Stimulated activated CD8-positive, alpha-beta memory T cell treated with anti-CD3 and anti-CD28 coated beads, Interleukin-7, amount 100 ng/mL, for 4 hours (primary cell): ENCODE results near the gene DPP6.

Experiments
- DNase-seq, 2 donors: peaks; one replicate each; pipeline ENCODE4 v3.0.0-alpha.2; 2020; ENCODE audit warnings: low read depth in 2 of 2

DPP6 gene

GRCh38 chr7:154451480-154452457 is 399.6 kb downstream of the DPP6 start:
- no peak for DNase-seq

- DNase-seq = no peak
Measured at GRCh38 chr7:154463794-154464193, 411.6 kb downstream of the DPP6 start.

DNA sequence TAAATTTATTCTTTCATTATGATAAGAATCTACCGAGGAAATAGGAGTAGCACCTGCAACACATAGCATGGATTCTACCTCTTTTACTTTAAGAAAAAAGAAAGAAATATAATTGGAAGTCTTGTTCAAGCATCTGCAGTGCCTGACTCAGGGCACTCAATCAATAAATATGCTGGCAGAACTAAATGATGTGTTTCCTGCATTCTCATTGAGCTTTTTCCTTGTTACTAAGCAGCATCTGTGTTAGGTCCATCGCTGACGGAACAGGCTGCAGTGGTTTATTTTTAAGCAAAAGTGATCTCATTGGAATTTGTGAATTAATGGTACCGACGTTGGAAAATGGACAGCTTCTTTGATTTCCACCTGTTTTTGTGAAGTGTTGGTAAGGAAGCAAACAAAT is 417.5 kb downstream of the DPP6 start:
- DNase-seq = no peak

DNA sequence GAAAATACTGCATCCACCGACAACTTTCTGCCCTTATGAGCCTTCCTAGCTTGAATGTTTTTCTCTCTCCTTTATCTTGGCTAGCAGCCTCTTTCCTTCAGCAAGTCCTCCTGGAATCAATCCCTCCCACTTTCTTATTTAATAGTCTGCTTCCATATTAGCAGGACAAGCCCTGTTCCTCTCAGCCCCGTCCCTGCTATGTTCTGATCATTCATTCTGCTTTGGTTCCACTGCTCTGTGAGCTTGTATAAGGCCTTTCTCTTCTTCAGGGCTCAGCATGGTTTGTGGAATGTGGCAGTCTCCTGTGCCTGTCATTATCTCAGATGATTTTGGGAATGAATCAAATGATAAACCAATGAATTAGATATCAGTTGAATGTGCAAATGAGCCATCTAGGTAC is 420.1 kb downstream of the DPP6 start:
- no peak for DNase-seq

DNA sequence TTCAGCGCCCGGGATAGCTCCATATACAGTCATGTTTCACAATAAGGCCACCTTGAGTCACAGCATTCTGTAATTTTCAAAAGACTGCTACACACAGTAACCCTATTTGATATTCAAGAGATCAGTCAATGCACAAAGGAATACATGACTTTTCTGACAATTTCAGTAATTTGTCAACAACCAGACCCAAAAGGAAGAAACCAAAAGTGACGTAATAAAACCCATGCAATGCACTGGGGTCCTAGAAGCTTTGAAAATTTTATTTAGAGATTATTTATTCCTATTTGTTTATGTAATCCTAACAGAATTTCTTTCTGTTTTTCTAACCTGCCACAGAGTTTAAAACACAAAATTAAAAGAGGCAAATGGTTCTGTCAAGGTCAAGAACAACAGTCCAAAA is 421.2 kb downstream of the DPP6 start:
- DNase-seq = no peak

GRCh38 chr7:154474903-154475520 is 422.8 kb downstream of the DPP6 start:
- no peak for DNase-seq

- no peak for DNase-seq
Measured at GRCh38 chr7:154475864-154476263, 423.7 kb downstream of the DPP6 start.

GRCh38 chr7:154480817-154481216 is 428.6 kb downstream of the DPP6 start:
- DNase-seq = no peak

DNA sequence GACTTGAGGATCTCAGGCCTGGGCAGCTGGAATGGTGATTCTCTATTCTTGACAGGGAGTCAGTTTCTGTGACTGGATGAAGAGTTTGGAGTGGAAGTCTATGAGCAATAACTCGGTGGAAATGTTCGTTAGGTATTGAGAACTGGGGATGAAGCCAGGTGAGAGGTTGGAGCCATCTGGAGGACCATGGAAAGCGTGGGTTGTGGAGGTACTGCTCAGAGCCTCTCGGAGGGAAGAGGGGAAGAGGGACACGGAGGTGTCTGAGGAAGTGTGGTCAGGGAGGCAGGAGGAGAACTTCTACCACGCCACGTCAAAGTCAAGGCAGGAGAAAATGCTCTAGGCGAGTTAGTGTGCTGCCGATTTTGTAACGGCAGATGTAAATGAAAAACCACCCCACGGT is 430.7 kb downstream of the DPP6 start:
- DNase-seq = no peak

- DNase-seq = no peak
Measured at GRCh38 chr7:154484406-154484805, 432.2 kb downstream of the DPP6 start.

- DNase-seq = no peak
Measured at GRCh38 chr7:154484943-154485342, 432.7 kb downstream of the DPP6 start.

- DNase-seq = no peak
Measured at GRCh38 chr7:154489897-154490296, 437.7 kb downstream of the DPP6 start.

GRCh38 chr7:154493594-154493993 is 441.4 kb downstream of the DPP6 start:
- DNase-seq = no peak

DNA sequence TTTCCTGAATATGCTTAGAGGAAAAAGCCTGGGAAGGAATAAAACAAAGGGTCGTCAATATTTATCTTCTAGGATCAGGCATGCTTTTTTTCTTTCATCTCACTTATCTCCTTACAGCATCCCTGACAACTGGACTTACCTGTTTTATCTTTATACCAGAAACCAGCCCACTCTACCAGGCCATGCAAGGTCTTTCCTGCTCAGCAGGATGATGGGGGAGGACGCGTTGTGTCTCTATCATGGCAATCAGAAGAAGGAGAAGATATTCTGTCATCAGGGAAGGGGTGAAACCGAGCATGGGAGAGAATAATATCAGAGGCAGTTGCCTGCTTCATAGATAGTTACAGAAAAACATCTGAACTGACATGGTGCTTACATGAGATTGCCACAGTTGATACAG is 445.6 kb downstream of the DPP6 start:
- no peak for DNase-seq

- no peak for DNase-seq
Measured at GRCh38 chr7:154503962-154504550, 451.9 kb downstream of the DPP6 start.

DNA sequence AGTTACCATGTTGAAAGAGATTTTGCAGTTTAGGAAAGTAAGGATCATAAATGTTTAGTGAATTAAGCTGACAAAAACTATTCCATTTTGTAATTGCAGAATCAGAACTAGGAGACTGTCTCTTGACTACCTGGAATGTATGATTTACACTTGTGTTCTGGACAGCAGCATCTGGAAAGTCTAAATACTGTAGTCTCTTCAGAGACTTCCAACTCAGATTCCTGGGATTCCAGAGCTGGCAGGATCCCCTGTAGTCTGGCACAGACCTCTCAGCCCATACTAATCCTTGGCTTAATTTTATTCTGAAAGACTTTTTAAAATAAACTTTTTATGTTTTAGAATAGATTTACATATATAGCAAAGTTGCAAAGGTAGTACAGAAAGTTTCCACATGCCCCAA is 452.7 kb downstream of the DPP6 start:
- DNase-seq = no peak

- DNase-seq = no peak
Measured at GRCh38 chr7:154505362-154505761, 453.2 kb downstream of the DPP6 start.

DNA sequence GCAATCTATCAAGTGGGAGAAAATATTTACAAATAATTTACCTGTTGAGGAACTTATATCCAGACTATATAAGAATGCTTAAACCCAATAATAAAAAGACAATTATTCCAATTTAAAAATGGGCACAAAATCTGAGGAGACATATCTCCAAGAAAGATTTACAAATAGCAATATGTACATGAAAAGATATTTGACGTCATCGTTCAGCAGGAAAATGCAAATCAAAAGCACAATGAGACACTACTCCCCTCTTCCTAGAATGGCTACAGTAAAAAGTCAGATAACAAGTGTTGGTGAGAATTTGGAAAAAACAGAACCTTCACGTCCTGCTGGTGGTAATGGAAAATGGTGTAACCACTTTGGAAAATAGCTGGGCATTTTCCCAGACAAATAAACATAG is 457.0 kb downstream of the DPP6 start:
- DNase-seq = no peak

DNA sequence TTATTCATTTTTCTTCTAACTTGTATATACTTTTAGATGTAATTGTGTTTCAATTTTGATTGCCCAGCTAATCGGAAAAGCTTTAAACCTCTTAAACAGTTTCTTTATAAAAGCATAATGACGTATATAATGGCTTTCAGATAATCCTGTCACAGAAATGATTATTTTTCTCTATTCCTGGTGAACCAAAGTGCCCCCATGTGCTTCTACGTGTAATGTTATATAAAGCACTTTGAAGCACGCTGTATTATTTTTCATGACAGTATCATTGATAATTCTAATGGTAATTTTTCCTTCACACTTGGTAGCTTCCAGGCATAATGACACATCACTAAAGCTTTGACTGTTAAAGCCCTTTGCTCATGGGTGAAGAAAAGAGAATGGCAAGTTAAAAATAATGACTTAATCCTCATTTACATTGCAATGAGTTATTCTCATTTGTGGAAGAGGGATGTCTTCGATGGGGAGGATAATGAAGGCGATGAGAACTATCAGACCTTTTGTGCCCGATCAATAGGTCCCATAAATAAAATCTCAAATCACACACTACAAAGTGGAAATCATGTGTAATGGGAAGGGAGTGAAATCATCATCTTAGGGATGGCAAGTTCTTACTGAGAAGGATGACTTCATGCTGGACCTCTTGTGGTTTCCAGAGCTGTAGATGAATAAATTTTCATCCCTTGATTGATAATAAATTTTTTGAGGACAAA is 460.1 kb downstream of the DPP6 start:
- no peak for DNase-seq

GRCh38 chr7:154517768-154518167 is 465.6 kb downstream of the DPP6 start:
- DNase-seq = no peak

GRCh38 chr7:154519229-154519628 is 467.0 kb downstream of the DPP6 start:
- no peak for DNase-seq

- no peak for DNase-seq
Measured at GRCh38 chr7:154530136-154530535, 477.9 kb downstream of the DPP6 start.
